IMR-90 (cell line): Measurements from ENCODE around the gene SNRK. TPM values are rescaled to one million over a fixed set of nuclear protein-coding genes. Genes with fewer than 3 reads are reported as not detected.

Experiments used
- ATAC-seq: fragments of 200-7000 bp; cut with Tn5 transposase; 2 replicates; pipeline ENCODE4 v1.9.1; 2020; ENCODE audit warnings: low read depth, mild to moderate bottlenecking, moderate library complexity
- BruUV-seq: library from RNA; stranded (reverse); fragments of 400-500 nt; replicated peaks from 2 replicates; lab custom pipeline; 2021; lab: Mats Ljungman, UMichigan
- CTCF ChIA-PET: fragments of 300-600 bp; formaldehyde crosslinking; extraction: SDS; loops from one replicate; lab custom pipeline; 2021; ENCODE audit warnings: antibody characterized with exemption; lab: Yijun Ruan, JAX
- POLR2A ChIA-PET: fragments of 300-600 bp; sonication (Branson Sonifier 250); formaldehyde crosslinking; loops from one replicate; lab custom pipeline; 2022; ENCODE audit warnings: antibody characterized with exemption; ENCODE audit not compliant: unreplicated experiment; lab: Charles Lee
- DNase-seq: peaks from one replicate; pipeline ENCODE4 v3.0.0; 2013
- H2AFZ ChIP-seq: replicated peaks from 2 replicates; pipeline ENCODE3; 2013; ENCODE audit warnings: low read length, mild to moderate bottlenecking; ENCODE audit not compliant: poor library complexity
- H2AK5ac ChIP-seq: 2 replicates; pipeline ENCODE4 v1.6.1; 2013; ENCODE audit warnings: low read depth, low read length, inconsistent platforms
- H2AK9ac ChIP-seq: replicated peaks from 2 replicates; pipeline ENCODE3; 2013; ENCODE audit warnings: mild to moderate bottlenecking, low read depth, low read length, moderate library complexity; ENCODE audit not compliant: poor library complexity
- H2BK120ac ChIP-seq: 2 replicates; pipeline ENCODE4 v1.6.1; 2013; ENCODE audit warnings: low read depth, low read length, inconsistent platforms
- H2BK15ac ChIP-seq: 3 replicates; pipeline ENCODE4 v1.6.1; 2013; ENCODE audit warnings: low read depth, low read length, inconsistent platforms
- H2BK20ac ChIP-seq: 2 replicates; pipeline ENCODE4 v1.6.1; 2013; ENCODE audit warnings: low read depth, mild to moderate bottlenecking, inconsistent platforms, low read length, moderate library complexity
- H2BK5ac ChIP-seq: 2 replicates; pipeline ENCODE4 v1.6.1; 2013; ENCODE audit warnings: mild to moderate bottlenecking, low read depth, low read length, inconsistent platforms; ENCODE audit not compliant: poor library complexity, severe bottlenecking
- H3K14ac ChIP-seq: replicated peaks from 2 replicates; pipeline ENCODE4 v1.6.1; 2013; ENCODE audit warnings: low read depth, low read length, inconsistent platforms
- H3K18ac ChIP-seq: 2 replicates; pipeline ENCODE4 v1.6.1; 2013; ENCODE audit warnings: low read depth, low read length, control low read depth
- H3K23ac ChIP-seq: 2 replicates; pipeline ENCODE4 v1.6.1; 2013; ENCODE audit warnings: low read depth, low read length, inconsistent platforms
- H3K27ac ChIP-seq: 2 replicates; pipeline ENCODE4 v1.5.1; 2013; ENCODE audit warnings: mild to moderate bottlenecking, control low read depth, low read length; ENCODE audit not compliant: insufficient read depth
- H3K27me3 ChIP-seq: 2 replicates; pipeline ENCODE4 v1.6.1; 2013; ENCODE audit warnings: low read length; ENCODE audit not compliant: control insufficient read depth, insufficient read depth
- H3K36me3 ChIP-seq: 2 replicates; pipeline ENCODE4 v1.6.1; 2013; ENCODE audit warnings: low read length, mixed read lengths; ENCODE audit not compliant: control insufficient read depth, insufficient read depth
- H3K4ac ChIP-seq: 2 replicates; pipeline ENCODE4 v1.6.1; 2013; ENCODE audit warnings: low read depth, low read length, inconsistent platforms
- H3K4me1 ChIP-seq: 2 replicates; pipeline ENCODE4 v1.6.1; 2013; ENCODE audit warnings: low read length, mixed read lengths; ENCODE audit not compliant: control insufficient read depth, insufficient read depth
- H3K4me2 ChIP-seq: 2 replicates; pipeline ENCODE4 v1.6.1; 2013; ENCODE audit warnings: low read depth, mild to moderate bottlenecking, control low read depth, low read length, moderate library complexity
- H3K4me3 ChIP-seq: 2 replicates; pipeline ENCODE4 v1.5.1; 2013; ENCODE audit warnings: low read depth, mild to moderate bottlenecking, control low read depth, low read length, moderate library complexity; ENCODE audit not compliant: insufficient read depth
- H3K56ac ChIP-seq: 2 replicates; pipeline ENCODE4 v1.6.1; 2013; ENCODE audit warnings: low read length, inconsistent platforms; ENCODE audit not compliant: insufficient read depth; ENCODE audit errors: extremely low read depth
- H3K79me1 ChIP-seq, 2 experiments: 2 replicates each; pipeline ENCODE4 v1.6.1; 2013; ENCODE audit warnings: low read length in 2 of 2, inconsistent platforms in 1 of 2, low read depth in 1 of 2
- H3K9ac ChIP-seq: 2 replicates; pipeline ENCODE4 v1.6.1; 2013; ENCODE audit warnings: low read depth, low read length, control low read depth
- H3K9me1 ChIP-seq: 2 replicates; pipeline ENCODE4 v1.6.1; 2013; ENCODE audit warnings: low read length, inconsistent platforms; ENCODE audit not compliant: insufficient read depth
- H3K9me3 ChIP-seq: 2 replicates; pipeline ENCODE4 v1.6.1; 2013; ENCODE audit warnings: low read length; ENCODE audit not compliant: control insufficient read depth, insufficient read depth
- H4K20me1 ChIP-seq: 2 replicates; pipeline ENCODE4 v1.6.1; 2013; ENCODE audit warnings: low read length, inconsistent platforms; ENCODE audit not compliant: insufficient read depth
- H4K5ac ChIP-seq: 2 replicates; pipeline ENCODE4 v1.6.1; 2013; ENCODE audit warnings: mild to moderate bottlenecking, low read depth, low read length, control low read depth
- H4K8ac ChIP-seq, 2 experiments: 2 replicates each; pipeline ENCODE4 v1.6.1; 2013; ENCODE audit warnings: low read depth in 2 of 2, low read length in 2 of 2, control low read depth in 1 of 2, inconsistent platforms in 1 of 2
- H4K91ac ChIP-seq: 2 replicates; pipeline ENCODE4 v1.6.1; 2013; ENCODE audit warnings: low read depth, low read length, inconsistent platforms; ENCODE audit not compliant: insufficient read depth
- CHD1 ChIP-seq: IDR thresholded peaks from 2 replicates; pipeline ENCODE4 v1.6.1; 2012; ENCODE audit warnings: low read depth, low read length, improper control_type of control experiment
- CTCF ChIP-seq: conservative IDR thresholded peaks from 2 replicates; pipeline ENCODE4 v1.5.1; 2012; ENCODE audit warnings: mild to moderate bottlenecking, low read depth, low read length, improper control_type of control experiment
- MAZ ChIP-seq: IDR thresholded peaks from 2 replicates; pipeline ENCODE4 v1.6.1; 2012; ENCODE audit warnings: low read depth, mild to moderate bottlenecking, low read length, improper control_type of control experiment, moderate library complexity, borderline replicate concordance
- POLR2A ChIP-seq: IDR thresholded peaks from 2 replicates; pipeline ENCODE4 v1.6.1; 2012; ENCODE audit warnings: mild to moderate bottlenecking, low read depth, low read length
- RCOR1 ChIP-seq: IDR thresholded peaks from 2 replicates; pipeline ENCODE4 v1.6.1; 2012; ENCODE audit warnings: mild to moderate bottlenecking, low read length, improper control_type of control experiment; ENCODE audit not compliant: insufficient replicate concordance
- RFX5 ChIP-seq: IDR thresholded peaks from 2 replicates; pipeline ENCODE4 v1.8.0; 2012; ENCODE audit warnings: low read depth, mild to moderate bottlenecking, low read length, moderate library complexity
- USF2 ChIP-seq: fragments of 150-350 bp; IDR thresholded peaks from 2 replicates; pipeline ENCODE4 v1.6.1; 2017; ENCODE audit warnings: mild to moderate bottlenecking, antibody characterized with exemption, low read length, low read depth
- WGBS, 2 experiments: methylation state at CpG; one replicate each; pipeline versions ENCODE4 v1.1.5 to v1.1.7; 2013; ENCODE audit warnings: missing lambda C conversion rate in 2 of 2; ENCODE audit not compliant: insufficient read length in 1 of 2; ENCODE audit errors: extremely low coverage in 2 of 2; 5-methylcytosine and 5-hydroxymethylcytosine counted together
- dilution Hi-C: fragments of 300-500 bp; cut with HindIII; formaldehyde crosslinking; loops from one replicate; pipeline ENCODE4 v1.14.3; 2018; ENCODE audit warnings: low sequenced_read_pairs; ENCODE audit not compliant: unreplicated experiment
- in situ Hi-C: fragments of 300-500 bp; cut with MboI; formaldehyde crosslinking; loops from 3 replicates; pipeline ENCODE4 v1.14.3; 2019; ENCODE audit warnings: low sequenced_read_pairs, inconsistent platforms, mixed read lengths
- intact Hi-C: fragments of 100-400 bp; cut with micrococcal nuclease; formaldehyde crosslinking; loops from 2 replicates; pipeline ENCODE4 v1.10.0; 2022
- polyA plus RNA-seq, 3 experiments: library from polyadenylated mRNA; depleted of rRNA; stranded (reverse); fragments of >200 nt; gene quantifications; 2 replicates each; pipeline ENCODE4 v1.2.3, GENCODE V29; 2012; ENCODE audit warnings: low replicate concordance in 1 of 3
- total RNA-seq: library from RNA; depleted of rRNA; stranded (reverse); fragments of >200 nt; gene quantifications from 2 replicates; pipeline ENCODE4 v1.2.3, GENCODE V29; 2012

SNRK gene
- total and polyA plus RNA-seq, 2 of the 4 experiments (the other 2 are of a cell fraction) = 4.7 to 23.1 TPM

- H3K27ac ChIP-seq = no peak overlapping the region
Measured at GRCh38 chr3:43323541-43323940, 37.2 kb downstream of the SNRK start.

More at GRCh38 chr3:43323541-43323940, 37.2 kb downstream of the SNRK start:
- intact Hi-C loops = no loop called here
- Histone ChIP-seq H3K79me1 (peaks cover 29 to 66% of the 10 kb centered on the region in 2 experiments), H3K18ac (no peak overlapping the region), H2BK120ac (no peak overlapping the region), H3K4me1 (no peaks in the 10 kb centered on the region), H3K4me3 (no peak overlapping the region), H3K9me1 (peaks cover 5% of the 10 kb centered on the region; the same call in 1 of the 2 replicates), H2BK5ac (no peak overlapping the region), H3K56ac (no peak overlapping the region), H3K4me2 (no peak overlapping the region), H3K14ac (no peak overlapping the region), H3K27me3 (no peaks in the 10 kb centered on the region), H3K9ac (no peak overlapping the region), H2AK9ac (no peak overlapping the region), H4K20me1 (peaks cover 15% of the 10 kb centered on the region), H2AK5ac (no peak overlapping the region), H3K4ac (no peak overlapping the region), H3K36me3 (no peaks in the 10 kb centered on the region), H3K23ac (no peak overlapping the region), H3K9me3 (no peaks in the 10 kb centered on the region), H4K91ac (no peak overlapping the region), H2AFZ (no peak overlapping the region), H2BK20ac (no peak overlapping the region), H2BK15ac (no peak overlapping the region), H4K8ac (no peak overlapping the region), H4K5ac (no peak overlapping the region)
- ATAC-seq = no peak
- no peak for TF ChIP-seq RCOR1
- TF ChIP-seq USF2 = no peak
- no peak for TF ChIP-seq RFX5
- no peak for TF ChIP-seq MAZ
- no peak for TF ChIP-seq CTCF
- TF ChIP-seq POLR2A = no peak
- TF ChIP-seq CHD1 = no peak
- no peak for DNase-seq
- no TSS peak for BruUV-seq
- ChIA-PET CTCF (no interaction called here), POLR2A (no interaction called here)
- in situ Hi-C loops = no loop called here
- WGBS, 2 experiments = 100% methylated on average over 1 of the region's 1 CpG; no CpG with 5 or more reads in 1 of the 2 experiments
- dilution Hi-C loops = no loop called here
